Activated T-cell treated with anti-CD3 and anti-CD28 coated beads, Interleukin-2, amount 50 U/mL, for 72 hours (primary cell): ENCODE measurements around the gene ACSF2. TPM values are rescaled to one million over a fixed set of nuclear protein-coding genes. Genes with fewer than 3 reads are reported as not detected.

Experiments
- ATAC-seq, 2 donors: fragments of 150-1000 bp; cut with Tn5 transposase; replicated peaks in 1 of 2; 2 replicates each; pipeline ENCODE4 v1.10.0; 2021; ENCODE audit warnings: moderate library complexity in 2 of 2, mild to moderate bottlenecking in 1 of 2
- DNase-seq, 2 donors: peaks; one replicate each; pipeline ENCODE4 v3.0.0; 2021 to 2022; ENCODE audit warnings: mixed read lengths in 1 of 2
- H3K27ac Mint-ChIP-seq: one replicate; pipeline ENCODE4 v1.8.0; 2022; ENCODE audit warnings: mild to moderate bottlenecking, moderate library complexity, mixed read lengths
- H3K27me3 Mint-ChIP-seq: one replicate; pipeline ENCODE4 v1.8.0; 2022; ENCODE audit warnings: low read depth, mixed read lengths
- H3K36me3 Mint-ChIP-seq, 2 donors: one replicate each; pipeline ENCODE4 v1.8.0; 2022; ENCODE audit warnings: mixed read lengths in 2 of 2, mild to moderate bottlenecking in 1 of 2; ENCODE audit not compliant: insufficient read depth in 2 of 2
- H3K4me1 Mint-ChIP-seq: one replicate; pipeline ENCODE4 v1.8.0; 2022; ENCODE audit warnings: low read depth, mixed read lengths
- H3K4me3 Mint-ChIP-seq, 2 donors: one replicate each; pipeline ENCODE4 v1.8.0; 2022; ENCODE audit warnings: mild to moderate bottlenecking in 2 of 2, mixed read lengths in 2 of 2, moderate library complexity in 2 of 2
- H3K9me3 Mint-ChIP-seq, 2 donors: one replicate each; pipeline ENCODE4 v1.8.0; 2022; ENCODE audit warnings: mixed read lengths in 2 of 2
- total RNA-seq, 2 donors: library from RNA; stranded (reverse); gene quantifications; one replicate each; pipeline ENCODE4 v1.2.3, GENCODE V29; 2022

The ACSF2 gene
- total RNA-seq, 2 donors from 2014 or later, result 30.2 to 43.0 TPM

GRCh38 chr17:50482110-50482509 is 56.1 kb downstream of the ACSF2 start:
- no peaks in the 10 kb centered on the region for H3K27me3 Mint-ChIP-seq
- DNase-seq, result no peak
- H3K9me3 Mint-ChIP-seq, result no peaks in the 10 kb centered on the region
- H3K4me1 Mint-ChIP-seq, result peaks cover 32% of the 10 kb centered on the region
- peaks cover 5 to 9% of the 10 kb centered on the region in 2 donors for H3K36me3 Mint-ChIP-seq
- H3K27ac Mint-ChIP-seq, result no peak overlapping the region
- no peak for ATAC-seq
- H3K4me3 Mint-ChIP-seq, result no peak overlapping the region

GRCh38 chr17:50482516-50482915 is 56.5 kb downstream of the ACSF2 start:
- no peak overlapping the region for H3K4me3 Mint-ChIP-seq
- DNase-seq, result peak; percentile 81 to 90
- ATAC-seq, result peak; percentile 36 to 47
- H3K27ac Mint-ChIP-seq, result peak overlapping the region; percentile 92
- H3K36me3 Mint-ChIP-seq, result peaks cover 5 to 9% of the 10 kb centered on the region in 2 donors
- H3K4me1 Mint-ChIP-seq, result peaks cover 36% of the 10 kb centered on the region
- no peaks in the 10 kb centered on the region for H3K9me3 Mint-ChIP-seq
- no peaks in the 10 kb centered on the region for H3K27me3 Mint-ChIP-seq

- Mint-ChIP-seq H3K9me3 (no peaks in the 10 kb centered on the region), H3K27me3 (no peaks in the 10 kb centered on the region), H3K4me3 (no peak overlapping the region), H3K36me3 (peaks cover 5 to 9% of the 10 kb centered on the region in 2 donors), H3K4me1 (peaks cover 36% of the 10 kb centered on the region), H3K27ac (no peak overlapping the region)
- DNase-seq (no peak), ATAC-seq (no peak)
These were observed 57.2 kb downstream of the ACSF2 start for GRCh38 chr17:50483266-50483665.

GRCh38 chr17:50484386-50485155 is 58.6 kb downstream of the ACSF2 start:
- Mint-ChIP-seq H3K9me3 (no peaks in the 10 kb centered on the region), H3K4me3 (no peak overlapping the region), H3K36me3 (peaks cover 5 to 9% of the 10 kb centered on the region in 2 donors), H3K27ac (peak overlapping the region; percentile 30), H3K27me3 (no peaks in the 10 kb centered on the region), H3K4me1 (peaks cover 30% of the 10 kb centered on the region)
- DNase-seq (no peak), ATAC-seq (no peak)

- Mint-ChIP-seq H3K27ac (no peak overlapping the region), H3K36me3 (peaks cover 4 to 9% of the 10 kb centered on the region in 2 donors), H3K4me3 (no peak overlapping the region), H3K27me3 (no peaks in the 10 kb centered on the region), H3K4me1 (peaks cover 18% of the 10 kb centered on the region), H3K9me3 (no peaks in the 10 kb centered on the region)
- ATAC-seq (peak; percentile 83), DNase-seq (peak in 1 of 2 donors; percentile 35)
These were observed 61.4 kb downstream of the ACSF2 start for GRCh38 chr17:50487213-50488096.

GRCh38 chr17:50488880-50489279 is 62.9 kb downstream of the ACSF2 start:
- Mint-ChIP-seq H3K27ac (no peak overlapping the region), H3K36me3 (peaks cover 2 to 4% of the 10 kb centered on the region in 2 donors), H3K4me1 (peaks cover 12% of the 10 kb centered on the region), H3K4me3 (no peak overlapping the region), H3K9me3 (no peaks in the 10 kb centered on the region), H3K27me3 (no peaks in the 10 kb centered on the region)
- ATAC-seq (no peak), DNase-seq (no peak)

GRCh38 chr17:50491505-50491904 is 65.5 kb downstream of the ACSF2 start:
- Mint-ChIP-seq H3K36me3 (no peaks in the 10 kb centered on the region), H3K4me3 (no peak overlapping the region), H3K27ac (no peak overlapping the region), H3K9me3 (no peaks in the 10 kb centered on the region), H3K27me3 (no peaks in the 10 kb centered on the region), H3K4me1 (peaks cover 12% of the 10 kb centered on the region)
- ATAC-seq (no peak), DNase-seq (no peak)

- Mint-ChIP-seq H3K4me1 (peaks cover 10% of the 10 kb centered on the region), H3K4me3 (no peak overlapping the region), H3K27me3 (no peaks in the 10 kb centered on the region), H3K9me3 (no peaks in the 10 kb centered on the region), H3K27ac (no peak overlapping the region), H3K36me3 (no peaks in the 10 kb centered on the region)
- ATAC-seq, result no peak
- DNase-seq, result no peak
These were observed 66.2 kb downstream of the ACSF2 start for GRCh38 chr17:50492214-50492613.

GRCh38 chr17:50493744-50494143 is 67.7 kb downstream of the ACSF2 start:
- Mint-ChIP-seq H3K4me1 (no peaks in the 10 kb centered on the region), H3K9me3 (no peaks in the 10 kb centered on the region), H3K27me3 (no peaks in the 10 kb centered on the region), H3K4me3 (no peak overlapping the region), H3K36me3 (no peaks in the 10 kb centered on the region), H3K27ac (no peak overlapping the region)
- no peak for DNase-seq
- ATAC-seq, result no peak

GRCh38 chr17:50495217-50495823 is 69.3 kb downstream of the ACSF2 start:
- H3K36me3 Mint-ChIP-seq, result no peaks in the 10 kb centered on the region
- DNase-seq (no peak), ATAC-seq (no peak)
- no peaks in the 10 kb centered on the region for H3K4me1 Mint-ChIP-seq
- no peaks in the 10 kb centered on the region for H3K9me3 Mint-ChIP-seq
- H3K4me3 Mint-ChIP-seq, result no peak overlapping the region
- H3K27me3 Mint-ChIP-seq, result no peaks in the 10 kb centered on the region
- H3K27ac Mint-ChIP-seq, result no peak overlapping the region

GRCh38 chr17:50495918-50496317 is 69.9 kb downstream of the ACSF2 start:
- H3K4me3 Mint-ChIP-seq, result no peak overlapping the region

GRCh38 chr17:50498021-50498874 is 72.2 kb downstream of the ACSF2 start:
- Mint-ChIP-seq H3K27me3 (no peaks in the 10 kb centered on the region), H3K9me3 (no peaks in the 10 kb centered on the region), H3K4me3 (no peak overlapping the region)

More at GRCh38 chr17:50495918-50496317, 69.9 kb downstream of the ACSF2 start:
- Mint-ChIP-seq H3K4me1 (no peaks in the 10 kb centered on the region), H3K36me3 (no peaks in the 10 kb centered on the region), H3K27ac (no peak overlapping the region), H3K27me3 (no peaks in the 10 kb centered on the region), H3K9me3 (no peaks in the 10 kb centered on the region)
- DNase-seq (no peak), ATAC-seq (no peak)

More at GRCh38 chr17:50498021-50498874, 72.2 kb downstream of the ACSF2 start:
- DNase-seq (no peak), ATAC-seq (no peak)
- no peaks in the 10 kb centered on the region for H3K36me3 Mint-ChIP-seq
- peaks cover 1% of the 10 kb centered on the region for H3K4me1 Mint-ChIP-seq
- H3K27ac Mint-ChIP-seq, result no peak overlapping the region
